ENCODE measurements around the gene TSPAN7.

GRCh38 chrX:38596939-38597338 lies 35.6 kb downstream of the TSPAN7 start:
- TF ChIP-seq CTCF (conservative IDR thresholded peaks at IDR 0.05 in 1 of 2, IDR thresholded peaks at IDR 0.05 in 1 of 2; ENCODE audit: low read depth in 1 of 2, low read length in 2 of 2) (no peak), EZH2 (IDR thresholded peaks at IDR 0.05; ENCODE audit: low read length, missing control alignments) (no peak)
